ENCODE data around the gene ATP2B1.
"Not testable (repeated sequence)": the region's sequence is repeated elsewhere in the genome, so short reads cannot be mapped to it uniquely, and the experiment has no call there.

The ATP2B1 gene

GRCh38 chr12:89717759-89718523 lies 9.3 kb upstream of the ATP2B1 start:
- no peak for DNase-seq (ENCODE audit: low read depth in 3 of 3, low spot score in 1 of 3)

DNA sequence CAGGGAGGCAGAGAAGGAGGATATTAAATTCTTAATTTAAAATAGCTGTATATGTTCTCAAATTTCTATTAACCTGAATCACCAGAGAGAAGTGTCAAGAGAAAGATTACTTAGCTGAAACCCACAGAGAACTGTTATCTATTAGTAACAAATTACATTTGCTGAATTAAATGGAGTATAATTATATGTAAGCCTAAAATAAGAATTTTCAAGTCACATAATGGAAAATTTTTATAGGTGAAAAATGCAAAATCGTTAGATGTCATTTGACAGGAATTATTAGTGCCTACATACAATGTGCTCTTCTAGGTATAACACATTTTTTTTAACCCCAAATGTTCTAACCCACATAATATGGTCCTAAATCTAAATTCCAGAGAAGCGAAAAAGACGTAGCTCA lies 4.1 kb upstream of the ATP2B1 start:
- no peak for DNase-seq (ENCODE audit: low read depth in 3 of 3, low spot score in 1 of 3)

DNA sequence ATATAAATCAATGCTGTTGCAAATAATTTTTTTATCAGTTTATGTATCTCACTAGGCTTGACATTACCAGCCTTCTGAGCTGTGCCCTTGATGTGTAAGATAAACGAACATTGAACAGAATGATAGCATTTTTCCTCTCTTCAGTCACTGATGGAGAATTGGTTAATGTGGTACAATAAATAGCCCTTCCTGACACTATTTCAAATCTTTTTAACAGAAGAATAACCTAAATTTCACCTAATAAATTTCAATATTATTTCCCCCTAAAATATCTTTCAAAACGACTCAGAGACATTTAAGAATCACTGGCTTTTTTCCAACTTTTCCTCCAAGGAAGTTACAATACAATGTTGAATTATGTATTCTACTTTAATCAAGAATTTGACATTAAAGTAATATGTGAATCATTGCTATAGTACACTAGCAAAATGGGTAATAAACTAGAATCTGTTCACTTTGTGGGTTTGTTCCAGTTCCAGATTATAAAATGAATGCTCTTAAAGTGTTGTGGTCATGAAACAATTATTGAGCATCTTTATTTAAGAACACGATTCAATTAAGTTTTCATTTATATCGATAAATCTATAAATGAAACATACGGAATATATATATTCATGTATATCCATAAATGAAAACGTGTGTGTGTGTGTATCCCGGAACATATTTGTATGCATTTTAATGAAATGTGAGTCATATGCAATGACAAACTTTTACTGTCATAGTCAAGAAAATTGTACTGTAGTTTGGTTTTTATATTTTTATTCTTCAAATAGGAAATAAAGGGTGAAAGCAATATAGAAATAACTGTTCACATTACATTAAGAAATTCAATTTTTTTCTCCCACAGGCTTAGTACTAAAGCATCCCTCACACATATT lies 2.5 kb upstream of the ATP2B1 start:
- DNase-seq (ENCODE audit: low read depth in 3 of 3, low spot score in 1 of 3), result no peak

DNA sequence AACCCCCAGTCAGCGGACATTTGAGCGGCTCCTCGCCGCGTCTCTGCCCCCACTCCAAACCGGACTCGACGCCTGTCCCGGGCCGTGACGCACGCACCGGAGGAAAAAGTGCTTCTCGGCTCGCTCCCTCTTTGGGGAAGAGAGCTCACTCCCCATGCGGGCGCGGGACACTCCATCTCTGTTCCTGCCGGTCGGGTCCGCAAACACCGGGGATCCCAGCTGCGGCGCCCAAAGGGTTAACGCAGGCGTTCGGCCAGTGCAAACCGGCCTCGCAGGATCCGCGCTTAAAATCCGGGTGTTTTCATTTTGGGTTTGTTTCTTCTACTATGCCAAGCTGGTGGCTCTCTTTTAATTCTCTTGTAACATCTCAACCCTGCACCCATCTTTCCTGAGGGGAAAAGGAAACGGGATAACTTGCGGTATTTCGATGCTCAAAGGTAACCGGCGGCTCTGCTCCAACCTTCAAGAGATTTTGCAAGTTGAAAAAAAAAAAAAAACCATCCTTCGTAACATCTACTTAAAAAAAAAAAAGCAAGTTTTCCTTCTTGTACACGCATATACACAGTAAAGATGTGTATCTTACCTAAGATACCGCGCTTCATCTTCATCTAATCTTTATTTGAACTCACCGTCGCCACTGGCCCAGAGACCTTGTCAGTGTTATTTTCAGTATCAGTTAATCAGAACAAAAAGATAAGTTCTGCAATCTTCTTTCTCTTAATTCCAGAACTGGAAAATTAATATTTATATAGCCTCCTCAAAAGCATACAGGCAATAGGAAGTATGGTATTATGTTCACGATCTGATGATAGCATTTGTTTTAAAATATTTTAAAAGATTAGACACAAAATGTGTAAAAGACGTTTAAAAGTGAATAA lies 1.6 kb upstream of the ATP2B1 start:
- DNase-seq (ENCODE audit: low read depth in 3 of 3, low spot score in 1 of 3), result peak in 1 of 3 donors; percentile 19

GRCh38 chr12:89709157-89709994 lies 738 bp upstream of the ATP2B1 start:
- peak; percentile 95 to 98 (median 98) for DNase-seq (ENCODE audit: low read depth in 3 of 3, low spot score in 1 of 3)

- DNase-seq (ENCODE audit: low read depth in 3 of 3, low spot score in 1 of 3), result peak in 1 of 3 donors; percentile 25
These were observed 704 bp downstream of the ATP2B1 start for GRCh38 chr12:89707703-89708564.

- no peak for DNase-seq (ENCODE audit: low read depth in 3 of 3, low spot score in 1 of 3)
These were observed 1.5 kb downstream of the ATP2B1 start for GRCh38 chr12:89706986-89707702.

DNA sequence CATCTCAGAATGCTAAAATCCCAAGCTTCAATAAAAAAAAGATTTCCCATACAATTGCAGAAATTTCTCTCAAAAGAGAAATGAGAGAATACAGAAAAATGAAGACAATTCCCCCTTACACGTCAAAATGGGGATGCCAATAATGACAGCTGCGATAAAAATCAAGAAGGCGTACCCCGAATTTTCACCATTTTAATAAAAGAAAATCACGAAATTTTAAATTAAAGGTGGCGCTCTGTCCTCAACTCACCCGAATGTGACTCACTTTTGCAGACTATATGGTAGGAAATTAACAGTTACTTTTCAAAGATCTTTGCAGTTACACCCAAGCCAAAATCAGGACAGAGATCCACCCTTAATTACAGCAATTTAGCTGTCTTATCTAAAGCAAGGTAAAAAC lies 2.1 kb downstream of the ATP2B1 start:
- DNase-seq (ENCODE audit: low read depth in 3 of 3, low spot score in 1 of 3), result no peak

- DNase-seq (ENCODE audit: low read depth in 3 of 3, low spot score in 1 of 3), result no peak
These were observed 4.2 kb downstream of the ATP2B1 start for GRCh38 chr12:89704457-89704856.

GRCh38 chr12:89703768-89704167 lies 4.9 kb downstream of the ATP2B1 start:
- DNase-seq (ENCODE audit: low read depth in 3 of 3, low spot score in 1 of 3), result no peak

- DNase-seq (ENCODE audit: low read depth in 3 of 3, low spot score in 1 of 3), result no peak
These were observed 6.1 kb downstream of the ATP2B1 start for GRCh38 chr12:89702503-89702902.

DNA sequence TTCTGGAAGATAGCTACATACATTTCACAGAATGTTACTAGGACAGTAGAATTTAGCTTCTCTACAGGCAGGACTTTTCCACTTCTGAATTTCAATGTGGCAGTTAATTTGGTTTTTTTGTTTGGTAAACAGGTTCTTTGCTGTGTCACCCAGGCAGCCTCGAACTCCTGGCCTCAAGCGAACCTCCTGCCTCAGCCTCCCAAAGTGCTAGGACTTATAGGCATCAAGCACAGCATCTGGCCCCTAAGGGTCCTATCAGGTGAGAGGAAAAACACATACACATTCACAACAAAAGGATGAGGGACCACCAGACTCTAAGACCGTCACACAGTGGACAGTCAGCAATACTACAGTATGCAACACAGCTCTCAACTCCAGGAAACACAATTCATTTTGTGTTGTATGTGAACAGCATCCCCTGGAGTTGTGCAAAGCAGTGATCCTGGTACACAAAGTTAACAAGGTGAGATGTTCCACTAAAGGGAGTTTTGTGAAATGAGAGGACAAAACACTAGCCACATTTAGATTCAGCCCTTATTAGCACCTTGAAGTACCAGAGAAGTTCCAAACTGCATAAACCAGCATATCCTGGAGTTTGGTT lies 6.9 kb downstream of the ATP2B1 start:
- no peak for DNase-seq (ENCODE audit: low read depth in 3 of 3, low spot score in 1 of 3)

GRCh38 chr12:89700191-89700810 lies 8.3 kb downstream of the ATP2B1 start:
- DNase-seq (ENCODE audit: low read depth in 3 of 3, low spot score in 1 of 3), result no peak

GRCh38 chr12:89698607-89699006 lies 10.0 kb downstream of the ATP2B1 start:
- no peak for DNase-seq (ENCODE audit: low read depth in 3 of 3, low spot score in 1 of 3)

- DNase-seq (ENCODE audit: low read depth in 3 of 3, low spot score in 1 of 3), result not testable (repeated sequence)
These were observed 10.9 kb downstream of the ATP2B1 start for GRCh38 chr12:89697728-89698127.

DNA sequence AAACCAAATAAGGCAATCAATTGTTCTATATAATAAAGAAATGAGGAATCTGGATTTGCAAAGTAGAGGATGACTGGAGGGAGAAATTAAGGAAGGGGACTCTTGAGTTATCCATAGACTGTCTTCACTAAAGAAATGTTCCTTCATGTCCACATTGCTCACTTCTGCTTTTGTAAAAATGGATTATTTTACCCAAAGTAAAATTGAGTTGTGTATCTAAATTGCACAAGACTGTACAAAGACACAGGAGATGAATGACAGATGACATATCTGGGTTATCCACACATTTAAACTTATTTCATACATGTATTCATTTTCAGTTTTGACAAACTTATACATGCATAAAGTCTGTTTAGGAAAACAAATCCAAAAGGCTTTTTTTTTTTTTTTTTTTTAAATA lies 11.3 kb downstream of the ATP2B1 start:
- no peak for DNase-seq (ENCODE audit: low read depth in 3 of 3, low spot score in 1 of 3)

- no peak for DNase-seq (ENCODE audit: low read depth in 3 of 3, low spot score in 1 of 3)
These were observed 12.8 kb downstream of the ATP2B1 start for GRCh38 chr12:89695830-89696229.

DNA sequence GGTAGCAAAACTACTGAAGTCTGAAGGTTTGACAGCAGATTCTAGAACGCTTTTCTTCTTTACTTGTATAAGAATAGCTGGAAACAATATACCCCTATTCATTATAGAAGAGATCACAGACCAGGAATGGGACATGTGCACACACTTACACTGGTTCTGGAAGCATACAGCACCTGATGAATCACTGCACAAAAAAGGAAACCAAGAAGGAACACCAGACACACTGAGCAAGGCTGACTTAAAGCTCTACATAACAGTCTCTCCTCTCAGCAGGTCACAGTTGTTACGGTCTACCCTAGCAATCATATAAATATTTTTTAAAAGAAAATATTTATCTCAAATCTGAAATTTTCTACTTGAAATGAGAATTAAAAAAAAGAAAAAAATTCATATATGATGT lies 13.5 kb downstream of the ATP2B1 start:
- no peak for DNase-seq (ENCODE audit: low read depth in 3 of 3, low spot score in 1 of 3)
